ENCODE results near the gene ZNF70. TPM values are rescaled to one million over a fixed set of nuclear protein-coding genes. Genes with fewer than 3 reads are reported as not detected.

ZNF70 gene
- total and polyA plus RNA-seq, 2 of the 13 experiments (the other 11 are each of a cell fraction or from before 2014, with no cell fraction given), result 0.62 to 3.6 TPM

GRCh38 chr22:23767673-23768548 lies 17.0 kb upstream of the ZNF70 start, which contains the start of gene CHCHD10 (continued):
- TF ChIP-seq GRHL1 (CRISPR knock-in tag; conservative IDR thresholded peaks at IDR 0.05) (no peak), HOXA9 (CRISPR knock-in tag; IDR thresholded peaks at IDR 0.05; ENCODE audit: borderline replicate concordance) (no peak), ZNF790 (CRISPR knock-in tag; IDR thresholded peaks at IDR 0.05; ENCODE audit: borderline replicate concordance) (no peak), BCL3 (CRISPR knock-in tag; IDR thresholded peaks at IDR 0.05) (no peak; the same call in 1 of the 2 replicates), ZBTB4 (CRISPR knock-in tag; IDR thresholded peaks at IDR 0.05; ENCODE audit: borderline replicate concordance) (no peak), SIN3A (IDR thresholded peaks at IDR 0.05; ENCODE audit: borderline replicate concordance, low read depth, low read length) (peak; percentile 53; the same call in 1 of the 2 replicates), KLF13 (CRISPR knock-in tag; IDR thresholded peaks at IDR 0.05) (no peak), NONO (IDR thresholded peaks at IDR 0.05) (no peak), NONO (CRISPR knock-in tag; conservative IDR thresholded peaks at IDR 0.05) (peak; percentile 76; the same call in 1 of the 2 replicates), KDM4B (CRISPR knock-in tag; IDR thresholded peaks at IDR 0.05) (peak; percentile 70; the same call in 1 of the 2 replicates), SMAD1 (CRISPR knock-in tag; IDR thresholded peaks at IDR 0.05; ENCODE audit: borderline replicate concordance, low read depth) (no peak), RORA (CRISPR knock-in tag; IDR thresholded peaks at IDR 0.05) (peak; percentile 82; the same call in 1 of the 2 replicates), HNRNPL (IDR thresholded peaks at IDR 0.05; ENCODE audit: low read depth, low read length) (peak; percentile 95), ARNT2 (CRISPR knock-in tag; IDR thresholded peaks at IDR 0.05; ENCODE audit: low read depth) (peak; percentile 24; the same call in 1 of the 2 replicates), ZNF510 (CRISPR knock-in tag; IDR thresholded peaks at IDR 0.05; ENCODE audit: low read depth) (peak; percentile 90; the same call in 1 of the 2 replicates), ZNF879 (CRISPR knock-in tag; IDR thresholded peaks at IDR 0.05) (no peak), CCDC6 (CRISPR knock-in tag; IDR thresholded peaks at IDR 0.05) (peak; percentile 32; the same call in 1 of the 2 replicates), ZNF547 (CRISPR knock-in tag; IDR thresholded peaks at IDR 0.05) (peak; percentile 54; the same call in 1 of the 2 replicates), ZNF124 (CRISPR knock-in tag; IDR thresholded peaks at IDR 0.05) (no peak; the same call in none of the 2 replicates), MIER2 (CRISPR knock-in tag; IDR thresholded peaks at IDR 0.05) (no peak), RBFOX2 (IDR thresholded peaks at IDR 0.05; ENCODE audit: low read depth, low read length) (peak; percentile 94), TRIM22 (IDR thresholded peaks at IDR 0.05) (no peak)
